Coronary artery (tissue), 2 donors: ENCODE data around the gene IL10RA.

ENCODE experiments used
- DNase-seq: peaks from one replicate; pipeline ENCODE4 v3.0.0-alpha.2; 2017; ENCODE audit warnings: low spot score
- H3K27ac ChIP-seq, 2 donors: fragments of 200-600 bp; sonication (generic); one replicate each; pipeline ENCODE4 v1.5.1; 2016 to 2019
- H3K4me3 ChIP-seq: fragments of 200-600 bp; sonication (generic); 2 replicates; pipeline ENCODE4 v1.5.1; 2016; ENCODE audit warnings: mild to moderate bottlenecking, moderate library complexity
- TF ChIP-seq, protein P1 (sequence below): fragments of 200-600 bp; sonication (generic); IDR thresholded peaks from one replicate; pipeline ENCODE4 v1.5.1; 2019; ENCODE audit warnings: antibody characterized with exemption

The IL10RA gene

DNA sequence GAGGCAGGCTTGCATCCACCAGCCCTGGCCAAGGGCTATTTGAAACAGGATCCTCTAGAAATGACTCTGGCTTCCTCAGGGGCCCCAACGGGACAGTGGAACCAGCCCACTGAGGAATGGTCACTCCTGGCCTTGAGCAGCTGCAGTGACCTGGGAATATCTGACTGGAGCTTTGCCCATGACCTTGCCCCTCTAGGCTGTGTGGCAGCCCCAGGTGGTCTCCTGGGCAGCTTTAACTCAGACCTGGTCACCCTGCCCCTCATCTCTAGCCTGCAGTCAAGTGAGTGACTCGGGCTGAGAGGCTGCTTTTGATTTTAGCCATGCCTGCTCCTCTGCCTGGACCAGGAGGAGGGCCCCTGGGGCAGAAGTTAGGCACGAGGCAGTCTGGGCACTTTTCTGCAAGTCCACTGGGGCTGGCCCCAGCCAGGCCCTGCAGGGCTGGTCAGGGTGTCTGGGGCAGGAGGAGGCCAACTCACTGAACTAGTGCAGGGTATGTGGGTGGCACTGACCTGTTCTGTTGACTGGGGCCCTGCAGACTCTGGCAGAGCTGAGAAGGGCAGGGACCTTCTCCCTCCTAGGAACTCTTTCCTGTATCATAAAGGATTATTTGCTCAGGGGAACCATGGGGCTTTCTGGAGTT lies 13.3 kb downstream of the IL10RA start:
- Histone ChIP-seq H3K4me3 (no peak overlapping the region), H3K27ac (no peak overlapping the region)
- TF ChIP-seq, protein P1, sequence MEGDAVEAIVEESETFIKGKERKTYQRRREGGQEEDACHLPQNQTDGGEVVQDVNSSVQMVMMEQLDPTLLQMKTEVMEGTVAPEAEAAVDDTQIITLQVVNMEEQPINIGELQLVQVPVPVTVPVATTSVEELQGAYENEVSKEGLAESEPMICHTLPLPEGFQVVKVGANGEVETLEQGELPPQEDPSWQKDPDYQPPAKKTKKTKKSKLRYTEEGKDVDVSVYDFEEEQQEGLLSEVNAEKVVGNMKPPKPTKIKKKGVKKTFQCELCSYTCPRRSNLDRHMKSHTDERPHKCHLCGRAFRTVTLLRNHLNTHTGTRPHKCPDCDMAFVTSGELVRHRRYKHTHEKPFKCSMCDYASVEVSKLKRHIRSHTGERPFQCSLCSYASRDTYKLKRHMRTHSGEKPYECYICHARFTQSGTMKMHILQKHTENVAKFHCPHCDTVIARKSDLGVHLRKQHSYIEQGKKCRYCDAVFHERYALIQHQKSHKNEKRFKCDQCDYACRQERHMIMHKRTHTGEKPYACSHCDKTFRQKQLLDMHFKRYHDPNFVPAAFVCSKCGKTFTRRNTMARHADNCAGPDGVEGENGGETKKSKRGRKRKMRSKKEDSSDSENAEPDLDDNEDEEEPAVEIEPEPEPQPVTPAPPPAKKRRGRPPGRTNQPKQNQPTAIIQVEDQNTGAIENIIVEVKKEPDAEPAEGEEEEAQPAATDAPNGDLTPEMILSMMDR: no peak
- peak; percentile 46 for DNase-seq

DNA sequence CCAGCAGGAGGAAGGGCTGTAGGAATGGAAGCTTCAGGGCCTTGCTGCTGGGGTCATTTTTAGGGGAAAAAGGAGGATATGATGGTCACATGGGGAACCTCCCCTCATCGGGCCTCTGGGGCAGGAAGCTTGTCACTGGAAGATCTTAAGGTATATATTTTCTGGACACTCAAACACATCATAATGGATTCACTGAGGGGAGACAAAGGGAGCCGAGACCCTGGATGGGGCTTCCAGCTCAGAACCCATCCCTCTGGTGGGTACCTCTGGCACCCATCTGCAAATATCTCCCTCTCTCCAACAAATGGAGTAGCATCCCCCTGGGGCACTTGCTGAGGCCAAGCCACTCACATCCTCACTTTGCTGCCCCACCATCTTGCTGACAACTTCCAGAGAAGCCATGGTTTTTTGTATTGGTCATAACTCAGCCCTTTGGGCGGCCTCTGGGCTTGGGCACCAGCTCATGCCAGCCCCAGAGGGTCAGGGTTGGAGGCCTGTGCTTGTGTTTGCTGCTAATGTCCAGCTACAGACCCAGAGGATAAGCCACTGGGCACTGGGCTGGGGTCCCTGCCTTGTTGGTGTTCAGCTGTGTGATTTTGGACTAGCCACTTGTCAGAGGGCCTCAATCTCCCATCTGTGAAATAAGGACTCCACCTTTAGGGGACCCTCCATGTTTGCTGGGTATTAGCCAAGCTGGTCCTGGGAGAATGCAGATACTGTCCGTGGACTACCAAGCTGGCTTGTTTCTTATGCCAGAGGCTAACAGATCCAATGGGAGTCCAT lies 14.1 kb downstream of the IL10RA start:
- Histone ChIP-seq H3K27ac (no peak overlapping the region), H3K4me3 (no peak overlapping the region)
- TF ChIP-seq, protein P1: no peak
- peak; percentile 72 for DNase-seq

DNA sequence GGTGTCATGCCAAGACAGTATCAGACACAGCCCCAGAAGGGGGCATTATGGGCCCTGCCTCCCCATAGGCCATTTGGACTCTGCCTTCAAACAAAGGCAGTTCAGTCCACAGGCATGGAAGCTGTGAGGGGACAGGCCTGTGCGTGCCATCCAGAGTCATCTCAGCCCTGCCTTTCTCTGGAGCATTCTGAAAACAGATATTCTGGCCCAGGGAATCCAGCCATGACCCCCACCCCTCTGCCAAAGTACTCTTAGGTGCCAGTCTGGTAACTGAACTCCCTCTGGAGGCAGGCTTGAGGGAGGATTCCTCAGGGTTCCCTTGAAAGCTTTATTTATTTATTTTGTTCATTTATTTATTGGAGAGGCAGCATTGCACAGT lies 14.6 kb downstream of the IL10RA start:
- TF ChIP-seq, protein P1: no peak
- DNase-seq: no peak
- Histone ChIP-seq H3K4me3 (no peak overlapping the region), H3K27ac (no peak overlapping the region)

DNA sequence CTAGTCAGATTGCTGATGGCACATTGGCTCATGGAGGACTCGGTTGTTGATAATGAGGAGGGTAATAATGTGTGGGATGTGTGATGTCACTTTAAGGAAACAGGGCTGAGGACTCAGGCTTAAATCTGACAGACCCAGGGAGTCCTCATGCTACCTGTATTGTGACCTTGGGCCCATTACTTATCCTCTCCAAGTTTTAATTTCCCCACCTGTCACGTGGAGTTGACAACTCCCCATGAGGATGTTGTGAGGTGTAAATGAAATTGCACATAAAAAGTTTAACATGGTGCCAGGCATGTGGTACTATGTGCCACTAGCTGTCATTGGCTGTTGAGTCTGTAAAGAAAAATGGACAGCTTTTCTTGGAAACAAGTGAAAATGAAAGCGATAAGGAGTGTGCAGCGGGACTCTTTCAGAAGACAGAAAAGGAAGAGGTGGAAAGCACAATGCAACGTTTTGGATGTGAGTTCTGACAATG lies 15.3 kb downstream of the IL10RA start:
- Histone ChIP-seq H3K27ac (peak overlapping the region in 1 of 2 donors; percentile 74), H3K4me3 (no peak overlapping the region)
- TF ChIP-seq, protein P1: no peak
- DNase-seq: peak; percentile 7

DNA sequence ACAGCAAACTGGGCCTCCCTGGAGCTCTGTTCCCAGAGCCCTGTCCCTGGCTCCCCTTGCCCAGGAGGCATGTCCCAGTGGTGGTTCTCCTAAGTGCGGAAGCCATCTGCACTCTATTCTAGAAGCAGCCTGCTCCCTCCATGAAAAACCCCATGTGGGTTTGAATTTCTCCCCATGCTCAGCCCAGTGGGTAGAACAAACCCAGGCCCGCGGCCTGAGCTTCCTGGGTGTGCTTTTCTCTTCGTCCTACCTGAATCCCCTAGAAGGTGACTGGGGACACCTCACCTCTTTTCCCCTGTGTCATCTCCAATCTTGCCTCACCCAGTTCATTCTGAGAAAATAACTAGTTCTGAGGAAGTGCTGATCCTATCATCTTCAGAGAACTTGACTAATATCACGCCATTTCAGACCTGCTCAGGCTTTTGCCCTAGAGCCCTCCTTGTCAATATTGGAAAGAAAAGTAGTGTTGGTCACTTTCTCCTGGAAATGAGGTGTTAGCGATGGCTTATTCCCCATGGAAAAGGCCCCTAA lies 15.9 kb downstream of the IL10RA start:
- DNase-seq: no peak
- H3K27ac ChIP-seq: peak overlapping the region in 1 of 2 donors; percentile 74

DNA sequence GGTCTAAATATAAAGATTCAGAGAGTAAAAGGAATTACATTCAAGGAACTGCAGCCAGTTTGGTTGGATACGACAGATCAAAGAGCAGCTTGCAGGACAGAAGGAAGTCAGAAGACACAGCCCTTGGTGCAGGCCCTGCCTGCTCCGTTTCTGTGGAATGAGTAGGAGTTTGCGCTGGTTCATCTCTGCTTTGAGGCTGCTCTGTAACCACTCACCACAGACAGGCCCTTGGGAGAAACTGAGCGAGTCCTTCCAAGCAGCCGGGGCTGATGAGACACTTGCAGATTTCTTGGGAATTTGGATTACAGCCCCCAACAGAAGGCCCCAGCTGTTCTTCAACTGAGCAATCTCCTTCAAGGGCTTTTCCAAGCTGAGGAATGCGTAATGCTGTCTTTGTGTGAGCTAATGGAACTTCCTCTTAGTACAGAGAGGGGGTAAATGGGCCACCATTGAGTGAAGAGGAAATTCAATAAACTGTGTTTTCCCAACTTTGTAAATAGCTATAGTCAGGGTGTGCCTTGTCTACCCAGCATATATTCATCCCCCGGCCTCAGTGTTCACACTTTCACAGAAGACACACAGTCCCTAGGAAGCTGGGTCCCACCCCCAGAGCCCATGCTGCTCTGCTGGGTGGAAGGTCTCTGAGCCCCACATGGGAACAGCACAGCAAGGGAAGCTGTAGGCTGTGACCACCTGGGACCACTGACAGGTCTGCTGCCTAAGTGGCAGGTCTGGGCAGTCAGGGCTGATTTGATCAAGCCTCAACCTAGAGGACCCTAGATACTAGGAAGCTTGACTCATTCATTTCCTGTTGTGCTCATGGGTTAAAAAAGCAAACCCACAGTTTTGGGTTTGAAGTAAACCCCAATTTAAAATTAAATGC lies 16.6 kb downstream of the IL10RA start:
- peak overlapping the region in 1 of 2 donors; percentile 74 for H3K27ac ChIP-seq
- TF ChIP-seq, protein P1: no peak
- DNase-seq: no peak
- H3K4me3 ChIP-seq: no peak overlapping the region

More for the DNA sequence above, 15.9 kb downstream of the IL10RA start:
- TF ChIP-seq, protein P1: no peak
- H3K4me3 ChIP-seq: no peak overlapping the region
